Loucy (cell line): Measurements from ENCODE around the gene MTHFR.

ENCODE experiments used
- H2AFZ ChIP-seq: fragments of 200-600 bp; sonication (generic); 2 replicates; pipeline ENCODE4 v1.6.0; 2016; ENCODE audit warnings: antibody characterized with exemption, mild to moderate bottlenecking, low read length, moderate library complexity
- H3F3A ChIP-seq: fragments of 200-600 bp; 2 replicates; pipeline ENCODE4 v1.6.0; 2016; ENCODE audit warnings: antibody characterized with exemption, low read depth, mild to moderate bottlenecking
- H3K27me3 ChIP-seq: fragments of 200-600 bp; sonication (generic); 2 replicates; pipeline ENCODE4 v1.6.1; 2014; ENCODE audit warnings: low read length, mild to moderate bottlenecking; ENCODE audit not compliant: insufficient read depth, poor library complexity, severe bottlenecking
- H3K36me3 ChIP-seq: fragments of 200-600 bp; sonication (generic); 2 replicates; pipeline ENCODE4 v1.6.1; 2016; ENCODE audit warnings: low read length; ENCODE audit not compliant: insufficient read depth
- H3K4me1 ChIP-seq: fragments of 200-600 bp; sonication (generic); 2 replicates; pipeline ENCODE4 v1.5.1; 2014; ENCODE audit warnings: low read length, mild to moderate bottlenecking; ENCODE audit not compliant: insufficient read depth, poor library complexity, severe bottlenecking
- H3K4me2 ChIP-seq: fragments of 200-600 bp; sonication (generic); 2 replicates; pipeline ENCODE4 v1.6.0; 2014; ENCODE audit warnings: antibody characterized with exemption, low read length, low read depth, mild to moderate bottlenecking; ENCODE audit not compliant: poor library complexity, severe bottlenecking
- H3K4me3 ChIP-seq: fragments of 200-600 bp; sonication (generic); 2 replicates; pipeline ENCODE4 v1.5.1; 2014; ENCODE audit warnings: low read length, mild to moderate bottlenecking, mixed read lengths; ENCODE audit not compliant: poor library complexity, severe bottlenecking
- H3K79me2 ChIP-seq: fragments of 200-600 bp; sonication (generic); 2 replicates; pipeline ENCODE4 v1.6.1; 2014; ENCODE audit warnings: low read length; ENCODE audit not compliant: insufficient read depth
- H3K9ac ChIP-seq: fragments of 200-600 bp; sonication (generic); 2 replicates; pipeline ENCODE4 v1.6.0; 2014; ENCODE audit warnings: mild to moderate bottlenecking, low read depth, low read length, moderate library complexity; ENCODE audit not compliant: poor library complexity, severe bottlenecking
- H3K9me2 ChIP-seq: fragments of 200-600 bp; sonication (generic); replicated peaks from 2 replicates; pipeline ENCODE4 v1.6.1; 2016; ENCODE audit warnings: low read depth, low read length, mixed read lengths
- H3K9me3 ChIP-seq: fragments of 200-600 bp; sonication (generic); 2 replicates; pipeline ENCODE4 v1.6.1; 2014; ENCODE audit warnings: mild to moderate bottlenecking, antibody characterized with exemption, low read length, low read depth; ENCODE audit not compliant: insufficient read depth
- H4K20me1 ChIP-seq: fragments of 200-600 bp; sonication (generic); 2 replicates; pipeline ENCODE4 v1.6.0; 2014; ENCODE audit warnings: antibody characterized with exemption, low read length, mild to moderate bottlenecking; ENCODE audit not compliant: insufficient read depth, poor library complexity, severe bottlenecking
- EZH2phosphoT487 ChIP-seq: fragments of 200-600 bp; IDR thresholded peaks from 2 replicates; pipeline ENCODE4 v1.6.1; 2018; ENCODE audit warnings: antibody characterized with exemption, mild to moderate bottlenecking, moderate library complexity, borderline replicate concordance
- TF ChIP-seq, protein P1 (sequence below): fragments of 200-600 bp; sonication (generic); conservative IDR thresholded peaks from 2 replicates; pipeline ENCODE4 v1.5.1; 2014; ENCODE audit warnings: mild to moderate bottlenecking, antibody characterized with exemption, low read length

The MTHFR gene

GRCh38 chr1:11828511-11828910, 22.7 kb upstream of the MTHFR start:
- H3K4me3 ChIP-seq: no peak overlapping the region
- H3K4me1 ChIP-seq: no peaks in the 10 kb centered on the region
- H3K79me2 ChIP-seq: no peaks in the 10 kb centered on the region
- H3K4me2 ChIP-seq: no peak overlapping the region
- TF ChIP-seq, protein P1, sequence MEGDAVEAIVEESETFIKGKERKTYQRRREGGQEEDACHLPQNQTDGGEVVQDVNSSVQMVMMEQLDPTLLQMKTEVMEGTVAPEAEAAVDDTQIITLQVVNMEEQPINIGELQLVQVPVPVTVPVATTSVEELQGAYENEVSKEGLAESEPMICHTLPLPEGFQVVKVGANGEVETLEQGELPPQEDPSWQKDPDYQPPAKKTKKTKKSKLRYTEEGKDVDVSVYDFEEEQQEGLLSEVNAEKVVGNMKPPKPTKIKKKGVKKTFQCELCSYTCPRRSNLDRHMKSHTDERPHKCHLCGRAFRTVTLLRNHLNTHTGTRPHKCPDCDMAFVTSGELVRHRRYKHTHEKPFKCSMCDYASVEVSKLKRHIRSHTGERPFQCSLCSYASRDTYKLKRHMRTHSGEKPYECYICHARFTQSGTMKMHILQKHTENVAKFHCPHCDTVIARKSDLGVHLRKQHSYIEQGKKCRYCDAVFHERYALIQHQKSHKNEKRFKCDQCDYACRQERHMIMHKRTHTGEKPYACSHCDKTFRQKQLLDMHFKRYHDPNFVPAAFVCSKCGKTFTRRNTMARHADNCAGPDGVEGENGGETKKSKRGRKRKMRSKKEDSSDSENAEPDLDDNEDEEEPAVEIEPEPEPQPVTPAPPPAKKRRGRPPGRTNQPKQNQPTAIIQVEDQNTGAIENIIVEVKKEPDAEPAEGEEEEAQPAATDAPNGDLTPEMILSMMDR: no peak
- no peak for TF ChIP-seq EZH2phosphoT487
- no peaks in the 10 kb centered on the region for H3K9me2 ChIP-seq
- no peaks in the 10 kb centered on the region for H4K20me1 ChIP-seq
- H3K9ac ChIP-seq: no peak overlapping the region
- no peak overlapping the region for H2AFZ ChIP-seq
- H3K36me3 ChIP-seq: peaks cover 77% of the 10 kb centered on the region; the same call in 1 of the 2 replicates
- no peaks in the 10 kb centered on the region for H3K9me3 ChIP-seq
- no peaks in the 10 kb centered on the region for H3F3A ChIP-seq
- no peaks in the 10 kb centered on the region for H3K27me3 ChIP-seq

DNA sequence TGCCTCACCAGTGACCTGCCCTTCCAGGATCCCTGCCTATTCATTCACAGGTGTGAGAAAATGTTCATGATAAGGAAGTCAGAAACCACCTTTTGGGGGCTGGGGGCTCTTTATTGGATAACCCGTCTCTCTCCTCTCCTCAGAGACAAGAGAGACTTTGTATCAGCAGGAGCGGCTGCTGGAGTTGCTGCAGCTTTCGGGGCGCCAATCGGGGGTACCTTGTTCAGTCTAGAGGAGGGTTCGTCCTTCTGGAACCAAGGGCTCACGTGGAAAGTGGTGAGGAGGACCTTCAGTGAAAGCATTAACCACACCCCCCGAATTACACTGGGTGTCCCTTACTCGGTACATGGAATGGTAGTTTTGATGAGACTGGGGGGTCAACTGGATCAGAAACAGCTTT, 21.2 kb upstream of the MTHFR start:
- H3K36me3 ChIP-seq: peaks cover 72% of the 10 kb centered on the region; the same call in 1 of the 2 replicates

DNA sequence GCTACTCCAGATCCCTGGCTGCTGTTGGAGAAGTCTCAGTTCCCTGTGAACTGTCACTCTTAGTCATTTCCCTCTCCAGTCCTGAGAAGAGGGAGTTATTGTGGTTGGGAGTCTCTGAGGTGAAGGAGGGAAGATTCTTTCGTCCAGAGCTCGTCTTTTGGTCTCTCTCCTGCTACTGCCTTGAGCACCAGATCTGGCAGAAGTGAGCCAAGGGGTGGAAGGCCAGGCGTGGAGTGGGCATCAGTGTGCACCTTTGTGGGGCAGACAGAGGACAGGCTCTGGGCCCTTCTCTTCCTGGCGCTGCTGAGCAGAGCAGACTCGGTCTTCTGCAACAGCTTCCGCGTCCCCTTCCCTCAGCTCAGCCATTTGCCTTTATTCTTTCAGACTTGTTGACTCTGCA, 19.4 kb upstream of the MTHFR start:
- H3K4me3 ChIP-seq: no peak overlapping the region
- no peaks in the 10 kb centered on the region for H3K27me3 ChIP-seq
- no peaks in the 10 kb centered on the region for H4K20me1 ChIP-seq
- H3K9me3 ChIP-seq: no peaks in the 10 kb centered on the region
- no peak overlapping the region for H3K9ac ChIP-seq
- no peaks in the 10 kb centered on the region for H3K9me2 ChIP-seq
- H3K4me2 ChIP-seq: no peak overlapping the region
- peaks cover 65% of the 10 kb centered on the region; the same call in 1 of the 2 replicates for H3K36me3 ChIP-seq
- H3K4me1 ChIP-seq: no peaks in the 10 kb centered on the region
- no peaks in the 10 kb centered on the region for H3F3A ChIP-seq
- H2AFZ ChIP-seq: no peak overlapping the region
- TF ChIP-seq, protein P1: no peak
- TF ChIP-seq EZH2phosphoT487: no peak
- H3K79me2 ChIP-seq: no peaks in the 10 kb centered on the region

More for the DNA sequence above, 21.2 kb upstream of the MTHFR start:
- no peaks in the 10 kb centered on the region for H3K79me2 ChIP-seq
- H3F3A ChIP-seq: no peaks in the 10 kb centered on the region
- H3K9ac ChIP-seq: no peak overlapping the region
- no peak overlapping the region for H2AFZ ChIP-seq
- no peaks in the 10 kb centered on the region for H4K20me1 ChIP-seq
- H3K27me3 ChIP-seq: no peaks in the 10 kb centered on the region
- no peak overlapping the region for H3K4me3 ChIP-seq
- H3K4me2 ChIP-seq: no peak overlapping the region
- H3K9me2 ChIP-seq: no peaks in the 10 kb centered on the region
- H3K4me1 ChIP-seq: no peaks in the 10 kb centered on the region
- TF ChIP-seq, protein P1: no peak
- TF ChIP-seq EZH2phosphoT487: no peak
- no peaks in the 10 kb centered on the region for H3K9me3 ChIP-seq
